Stimulated activated CD8-positive, alpha-beta memory T cell treated with anti-CD3 and anti-CD28 coated beads, Interleukin-15, amount 100 ng/mL, for 1 hour (primary cell): ENCODE measurements around the gene ERCC2.

ENCODE experiments used
- DNase-seq: peaks from one replicate; pipeline ENCODE4 v3.0.0-alpha.2; 2020; ENCODE audit warnings: low read depth

The ERCC2 gene

DNA sequence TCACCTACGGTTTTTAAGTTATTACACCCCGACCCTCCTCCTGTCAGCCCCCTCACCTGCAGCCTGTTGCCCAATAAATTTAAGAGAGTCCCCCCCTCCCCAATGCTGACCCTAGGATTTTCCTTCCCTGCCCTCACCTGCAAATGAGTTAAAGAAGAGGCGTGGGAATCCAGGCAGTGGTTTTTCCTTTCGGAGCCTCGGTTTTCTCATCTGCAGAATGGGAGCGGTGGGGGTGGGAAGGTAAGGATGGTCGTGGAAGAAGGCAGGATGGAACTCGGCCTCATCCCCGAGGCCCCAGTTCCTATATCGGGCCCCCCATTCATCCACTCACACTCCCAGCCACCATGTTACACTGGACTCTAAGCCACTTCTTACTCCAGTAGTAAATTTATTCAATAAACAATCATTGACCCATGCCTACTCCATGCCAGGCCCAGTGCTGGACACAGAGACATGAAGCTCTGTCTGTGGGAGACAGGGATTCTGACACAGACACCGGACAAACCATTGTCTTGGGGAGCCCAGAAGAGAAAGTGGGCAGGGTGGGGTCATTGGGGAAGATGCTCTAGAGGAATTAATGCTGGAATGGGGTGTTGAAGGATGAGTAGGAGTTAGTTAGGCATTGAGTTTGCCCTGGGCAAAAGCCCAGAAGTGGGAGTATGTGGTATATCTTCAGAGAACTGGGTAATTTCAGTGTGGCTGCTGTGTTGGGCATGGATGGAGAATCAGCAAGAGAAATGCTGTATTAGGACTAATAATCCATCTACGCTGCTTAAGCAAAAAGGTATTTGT lies 66.9 kb downstream of the ERCC2 start:
- no peak for DNase-seq

DNA sequence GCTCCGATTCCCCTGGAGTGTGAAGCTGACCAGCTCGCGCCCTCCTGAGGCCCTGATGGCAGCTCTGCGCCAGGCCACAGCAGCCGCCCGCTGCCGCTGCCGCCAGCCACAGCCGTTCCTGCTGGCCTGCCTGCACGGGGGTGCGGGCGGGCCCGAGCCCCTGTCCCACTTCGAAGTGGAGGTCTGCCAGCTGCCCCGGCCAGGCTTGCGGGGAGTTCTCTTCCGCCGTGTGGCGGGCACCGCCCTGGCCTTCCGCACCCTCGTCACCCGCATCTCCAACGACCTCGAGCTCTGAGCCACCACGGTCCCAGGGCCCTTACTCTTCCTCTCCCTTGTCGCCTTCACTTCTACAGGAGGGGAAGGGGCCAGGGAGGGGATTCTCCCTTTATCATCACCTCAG lies 68.0 kb downstream of the ERCC2 start:
- DNase-seq = no peak
